Stimulated activated CD8-positive, alpha-beta memory T cell treated with anti-CD3 and anti-CD28 coated beads, Interleukin-4, amount 100 ng/mL, for 4 hours (primary cell): ENCODE measurements around the gene RTN4.

ENCODE experiments used
- DNase-seq, 2 donors: peaks; one replicate each; pipeline ENCODE4 v3.0.0-alpha.2; 2020; ENCODE audit warnings: low read depth in 2 of 2, low spot score in 1 of 2

Gene RTN4

DNA sequence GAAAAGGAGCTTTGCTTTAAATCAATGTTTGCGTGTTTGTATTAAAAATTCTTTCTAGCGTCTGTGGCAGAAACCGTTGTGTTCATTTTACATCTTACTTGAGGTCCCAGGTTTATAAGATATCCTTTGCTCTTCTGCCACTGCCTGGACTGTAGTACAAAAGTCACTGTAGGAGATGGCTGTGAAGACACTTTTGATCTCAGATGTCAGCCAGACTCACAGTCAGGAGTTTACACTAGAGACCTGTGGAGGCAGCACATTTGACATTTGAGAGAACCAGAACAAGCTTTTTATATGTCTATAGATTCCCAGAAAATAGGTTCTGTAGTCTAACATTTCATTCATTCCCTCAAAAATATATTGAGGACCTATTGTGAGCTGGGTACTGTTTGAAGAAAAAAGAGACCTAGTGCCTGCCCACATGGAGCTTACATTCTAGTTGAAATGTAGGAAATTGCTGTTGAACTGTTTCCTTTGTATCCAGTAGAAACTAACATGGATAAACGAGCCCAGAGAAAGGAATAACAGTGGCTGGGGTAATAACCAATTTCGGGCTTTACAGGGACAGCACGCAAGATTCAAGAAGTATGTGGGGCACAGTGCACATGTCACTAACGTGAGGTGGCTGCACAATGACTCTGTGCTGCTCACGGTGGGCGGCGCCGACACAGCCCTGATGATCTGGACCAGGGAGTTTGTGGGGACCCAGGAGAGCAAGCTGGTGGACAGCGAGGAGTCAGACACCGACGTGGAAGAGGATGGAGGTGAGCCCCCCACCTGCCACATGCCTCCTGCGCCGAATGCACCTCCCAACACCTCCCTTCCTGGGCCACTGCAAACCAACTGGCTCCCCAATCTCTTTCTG lies 122.3 kb downstream of the RTN4 start:
- no peak for DNase-seq

DNA sequence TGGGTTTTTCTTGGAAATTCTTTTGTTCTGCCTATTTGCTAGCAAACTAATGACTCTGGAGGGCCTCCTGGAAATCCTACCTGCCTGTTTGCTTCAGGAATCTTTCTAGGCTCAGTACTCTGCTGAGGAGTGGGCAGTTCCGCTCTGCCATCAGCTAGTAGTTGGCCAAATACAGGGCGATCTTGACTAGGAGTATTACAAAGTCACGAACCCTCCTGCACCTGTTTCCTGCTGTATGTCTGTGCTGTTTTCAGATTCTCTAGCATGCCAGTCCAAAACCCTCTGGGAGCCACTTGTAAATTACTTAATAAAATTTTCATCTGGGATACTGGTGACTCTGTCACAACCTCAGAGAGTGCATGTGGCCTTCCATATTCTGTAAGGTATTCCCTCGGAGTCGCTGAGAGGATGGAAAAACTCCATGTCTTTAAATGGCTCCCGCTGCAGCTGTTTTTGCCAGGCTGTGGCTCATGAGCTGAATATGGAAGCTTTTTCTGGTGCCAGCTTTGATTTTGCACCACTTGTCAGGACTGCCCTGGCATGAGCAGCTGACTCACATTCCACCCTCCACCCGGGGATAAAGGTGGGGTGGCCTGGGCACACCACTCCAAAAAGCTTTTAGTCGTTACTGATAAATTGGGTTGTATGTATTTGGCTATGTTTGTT lies 123.0 kb downstream of the RTN4 start:
- no peak for DNase-seq

DNA sequence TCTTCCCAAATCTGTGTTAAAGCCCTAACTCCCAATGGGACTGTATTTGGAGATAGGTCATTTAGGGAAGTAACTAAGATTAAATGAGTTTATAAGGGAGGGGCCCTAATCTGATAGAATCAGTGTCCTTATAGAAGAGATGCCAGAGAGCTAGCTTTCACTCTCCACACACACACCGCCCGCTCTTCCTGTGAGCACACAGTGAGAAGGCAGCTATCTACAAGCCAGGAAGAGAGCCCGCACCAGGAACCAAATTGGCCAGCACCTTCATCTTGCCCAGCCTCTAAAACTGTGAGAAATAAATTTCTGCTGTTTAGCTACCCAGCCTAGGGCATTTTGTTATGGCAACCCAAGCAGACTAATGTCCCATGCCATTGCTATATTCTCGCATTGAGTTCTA lies 125.2 kb downstream of the RTN4 start:
- DNase-seq: no peak

DNA sequence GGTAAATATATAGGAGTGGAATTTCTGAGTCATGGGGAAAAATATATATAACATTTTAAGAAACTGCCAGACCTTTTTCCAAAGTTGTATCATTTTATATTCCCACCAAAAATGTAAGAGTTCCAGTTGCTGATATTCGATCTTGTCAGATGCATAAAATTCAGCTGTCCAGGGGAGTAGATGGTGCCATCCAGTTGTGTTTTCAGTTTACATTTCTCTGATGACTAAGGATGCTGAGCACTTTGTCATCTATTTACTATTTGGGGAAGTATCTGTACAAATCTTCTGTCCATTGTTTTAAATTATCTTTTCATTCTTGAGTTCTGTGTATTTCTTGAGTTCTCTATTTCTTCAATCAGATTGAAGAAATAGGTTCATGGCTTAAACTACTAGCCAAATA lies 126.1 kb downstream of the RTN4 start:
- no peak for DNase-seq
